K562 (cell line): ENCODE data around the gene WDR91. TPM values are rescaled to one million over a fixed set of nuclear protein-coding genes. Genes with fewer than 3 reads are reported as not detected.

Experiments
- CBX1 ChIP-seq: sonication (generic); IDR thresholded peaks from 2 replicates; pipeline ENCODE4 v1.6.1; 2016; ENCODE audit warnings: antibody characterized with exemption, low read depth, mild to moderate bottlenecking
- ELF2 ChIP-seq: fragments of 250-450 bp; sonication (Bioruptor Pico); IDR thresholded peaks from 2 replicates; pipeline ENCODE4 v1.5.0; 2021; ENCODE audit warnings: mild to moderate bottlenecking
- GTF2E2 ChIP-seq: fragments of 200-800 bp; sonication (Bioruptor generic); IDR thresholded peaks from 2 replicates; pipeline ENCODE4 v1.6.1; 2016; ENCODE audit warnings: missing genetic modification characterization, missing compliant biosample characterization
- PTTG1 ChIP-seq: fragments of 450-650 bp; IDR thresholded peaks from 2 replicates; pipeline ENCODE4 v1.6.1; 2016; ENCODE audit warnings: low read depth, mild to moderate bottlenecking, missing genetic modification characterization, missing compliant biosample characterization
- SMAD1 ChIP-seq: fragments of 150-350 bp; IDR thresholded peaks from 2 replicates; pipeline ENCODE4 v1.6.1; 2014; ENCODE audit warnings: low read length, low read depth; ENCODE audit not compliant: partially characterized antibody
- STAT5B ChIP-seq: fragments of 250-450 bp; sonication (Bioruptor Pico); IDR thresholded peaks from 2 replicates; pipeline ENCODE4 v1.8.0; 2021; ENCODE audit warnings: mild to moderate bottlenecking, inconsistent platforms
- TFAP4 ChIP-seq: sonication (generic); formaldehyde crosslinking; IDR thresholded peaks from 2 replicates; pipeline ENCODE4 v1.8.0; 2022; ENCODE audit warnings: missing genetic modification reagents, mild to moderate bottlenecking, moderate library complexity, borderline replicate concordance
- UBTF ChIP-seq, 2 experiments: IDR thresholded peaks; 2 replicates each; pipeline ENCODE4 v1.6.1; 2012; ENCODE audit warnings: improper control_type of control experiment in 2 of 2, low read depth in 2 of 2, low read length in 2 of 2, borderline replicate concordance in 1 of 2
- VEZF1 ChIP-seq: fragments of 200-800 bp; sonication (Bioruptor generic); IDR thresholded peaks from 2 replicates; pipeline ENCODE4 v1.6.1; 2017; ENCODE audit warnings: missing genetic modification characterization, missing compliant biosample characterization
- ZBTB40 ChIP-seq, 2 experiments: fragments of 450-650 bp in 1 of 2; sonication (generic) in 1 of 2; formaldehyde crosslinking in 1 of 2; IDR thresholded peaks; 2 replicates each; pipeline versions ENCODE4 v1.7.1 to v1.9.0; 2016 to 2022; ENCODE audit warnings: inconsistent platforms in 1 of 2, mild to moderate bottlenecking in 1 of 2, missing genetic modification reagents in 1 of 2
- ZNF12 ChIP-seq: sonication (generic); formaldehyde crosslinking; IDR thresholded peaks from 2 replicates; pipeline ENCODE4 v1.4.0; 2020; ENCODE audit warnings: mild to moderate bottlenecking, missing genetic modification reagents
- ZNF79 ChIP-seq: fragments of 250-450 bp; sonication (Bioruptor Pico); IDR thresholded peaks from 2 replicates; pipeline ENCODE4 v1.4.0; 2020; ENCODE audit warnings: low read depth, mild to moderate bottlenecking, moderate library complexity
- polyA plus RNA-seq, 8 experiments: library from polyadenylated mRNA; depleted of rRNA in 4 of 8; stranded (reverse) in 5 of 8; unstranded in 3 of 8; fragments of >200 nt; fragmentation: Nextera tagmentation in 2 of 8; fragmentation: Illumina TruSeq in 1 of 8; extraction: Ambion mirVana in 2 of 8; extraction: Trizol in 1 of 8; gene quantifications; 2 replicates each; pipeline versions ENCODE4 v1.2.1 to v1.2.3, GENCODE V29; 2011 to 2014; ENCODE audit warnings: inconsistent platforms in 1 of 8, missing spikeins in 1 of 8
- total RNA-seq, 7 experiments: library from RNA; depleted of rRNA in 6 of 7; stranded (reverse); fragments of >200 nt in 6 of 7; fragmentation: Illumina TruSeq in 2 of 7; extraction: Trizol in 2 of 7; gene quantifications; 2 replicates each; pipeline versions ENCODE4 v1.2.1 to v1.2.3, GENCODE V29; 2011 to 2021; ENCODE audit warnings: low replicate concordance in 1 of 7

WDR91 gene
- total and polyA plus RNA-seq, 9 of the 15 experiments (the other 6 are each of a cell fraction or from before 2014, with no cell fraction given) = 1.9 to 18.2 (median 9.8) TPM

- TF ChIP-seq ZBTB40 (IDR thresholded peaks at IDR 0.05) = no peak
- no peak for TF ChIP-seq ZBTB40 (CRISPR knock-in tag; IDR thresholded peaks at IDR 0.05)
- TF ChIP-seq ZNF79 = no peak
- no peak for TF ChIP-seq PTTG1 (tag)
- no peak for TF ChIP-seq UBTF (IDR thresholded peaks at IDR 0.05; ENCODE audit: borderline replicate concordance in 1 of 2, low read depth in 2 of 2, low read length in 2 of 2)
- TF ChIP-seq ZNF12 (CRISPR knock-in tag) = no peak
- TF ChIP-seq STAT5B (CRISPR knock-in tag) = no peak
- peak; percentile 33; the same call in 1 of the 2 replicates for TF ChIP-seq VEZF1 (CRISPR knock-in tag)
- 0 out of 2 replicates have a peak, but pooled peaks have one; percentile 71 for TF ChIP-seq CBX1
- peak; percentile 48; the same call in 1 of the 2 replicates for TF ChIP-seq TFAP4
- TF ChIP-seq GTF2E2 (tag) = no peak
- TF ChIP-seq ELF2 (CRISPR knock-in tag) = no peak
- TF ChIP-seq SMAD1 = no peak
Measured at GRCh38 chr7:135169141-135169963, 42.0 kb downstream of the WDR91 start (continued).
